SK-N-MC (cell line): ENCODE data around the gene FBXO22.

Experiments used
- EZH2 ChIP-seq: fragments of 200-600 bp; sonication (generic); IDR thresholded peaks from one replicate; pipeline ENCODE4 v1.6.1; 2017; ENCODE audit warnings: antibody characterized with exemption
- FOXP2 ChIP-seq: optimal IDR thresholded peaks from 2 replicates; pipeline ENCODE3; 2011; ENCODE audit warnings: mild to moderate bottlenecking, moderate library complexity; ENCODE audit not compliant: insufficient read depth; ENCODE audit errors: extremely low read length, control extremely low read depth
- POLR2AphosphoS5 ChIP-seq: IDR thresholded peaks from 2 replicates; pipeline ENCODE4 v1.6.1; 2012; ENCODE audit warnings: mild to moderate bottlenecking, low read depth, low read length, borderline replicate concordance

- TF ChIP-seq POLR2AphosphoS5 (no peak), EZH2 (no peak), FOXP2 (no peak)
These were observed 62.4 kb downstream of the FBXO22 start for GRCh38 chr15:75966073-75966472.
